AG09319 (cell line): ENCODE results near the gene RNF224.

Source experiments
- DNase-seq: peaks from one replicate; pipeline ENCODE4 v3.0.0-alpha.2; 2010; ENCODE audit warnings: low read depth; ENCODE audit errors: extremely low read depth
- TF ChIP-seq, protein P1 (sequence below): IDR thresholded peaks from 2 replicates; pipeline ENCODE4 v1.5.1; 2011; ENCODE audit warnings: low read depth, mild to moderate bottlenecking, inconsistent platforms, low read length, moderate library complexity

The RNF224 gene

DNA sequence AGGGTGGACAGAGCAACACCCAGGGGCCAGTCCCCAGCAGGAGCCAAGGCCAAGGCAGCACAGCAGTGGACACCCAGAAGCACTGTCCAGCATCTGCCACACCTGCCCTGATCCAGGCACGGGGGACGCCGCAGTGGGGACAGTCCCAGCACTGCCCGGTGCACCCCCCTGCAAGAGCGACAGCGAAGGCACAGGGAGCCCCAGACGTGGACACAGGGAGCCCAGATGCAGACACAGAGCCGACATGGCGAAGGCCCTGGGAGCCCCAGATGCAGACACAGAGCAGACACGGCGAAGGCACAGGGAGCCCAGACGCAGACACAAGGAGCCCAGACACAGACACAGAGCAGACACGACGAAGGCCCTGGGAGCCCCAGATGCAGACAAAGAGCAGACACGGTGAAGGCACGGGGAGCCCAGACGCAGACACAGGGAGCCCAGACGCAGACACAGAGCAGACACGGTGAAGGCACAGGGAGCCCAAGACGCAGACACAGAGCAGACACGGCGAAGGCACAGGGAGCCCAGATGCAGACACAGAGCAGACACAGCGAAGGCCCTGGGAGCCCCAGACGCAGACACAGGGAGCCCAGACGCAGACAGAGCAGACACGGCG lies 43.2 kb upstream of the RNF224 start:
- no peak for DNase-seq
- TF ChIP-seq, protein P1, sequence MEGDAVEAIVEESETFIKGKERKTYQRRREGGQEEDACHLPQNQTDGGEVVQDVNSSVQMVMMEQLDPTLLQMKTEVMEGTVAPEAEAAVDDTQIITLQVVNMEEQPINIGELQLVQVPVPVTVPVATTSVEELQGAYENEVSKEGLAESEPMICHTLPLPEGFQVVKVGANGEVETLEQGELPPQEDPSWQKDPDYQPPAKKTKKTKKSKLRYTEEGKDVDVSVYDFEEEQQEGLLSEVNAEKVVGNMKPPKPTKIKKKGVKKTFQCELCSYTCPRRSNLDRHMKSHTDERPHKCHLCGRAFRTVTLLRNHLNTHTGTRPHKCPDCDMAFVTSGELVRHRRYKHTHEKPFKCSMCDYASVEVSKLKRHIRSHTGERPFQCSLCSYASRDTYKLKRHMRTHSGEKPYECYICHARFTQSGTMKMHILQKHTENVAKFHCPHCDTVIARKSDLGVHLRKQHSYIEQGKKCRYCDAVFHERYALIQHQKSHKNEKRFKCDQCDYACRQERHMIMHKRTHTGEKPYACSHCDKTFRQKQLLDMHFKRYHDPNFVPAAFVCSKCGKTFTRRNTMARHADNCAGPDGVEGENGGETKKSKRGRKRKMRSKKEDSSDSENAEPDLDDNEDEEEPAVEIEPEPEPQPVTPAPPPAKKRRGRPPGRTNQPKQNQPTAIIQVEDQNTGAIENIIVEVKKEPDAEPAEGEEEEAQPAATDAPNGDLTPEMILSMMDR, result no peak

DNA sequence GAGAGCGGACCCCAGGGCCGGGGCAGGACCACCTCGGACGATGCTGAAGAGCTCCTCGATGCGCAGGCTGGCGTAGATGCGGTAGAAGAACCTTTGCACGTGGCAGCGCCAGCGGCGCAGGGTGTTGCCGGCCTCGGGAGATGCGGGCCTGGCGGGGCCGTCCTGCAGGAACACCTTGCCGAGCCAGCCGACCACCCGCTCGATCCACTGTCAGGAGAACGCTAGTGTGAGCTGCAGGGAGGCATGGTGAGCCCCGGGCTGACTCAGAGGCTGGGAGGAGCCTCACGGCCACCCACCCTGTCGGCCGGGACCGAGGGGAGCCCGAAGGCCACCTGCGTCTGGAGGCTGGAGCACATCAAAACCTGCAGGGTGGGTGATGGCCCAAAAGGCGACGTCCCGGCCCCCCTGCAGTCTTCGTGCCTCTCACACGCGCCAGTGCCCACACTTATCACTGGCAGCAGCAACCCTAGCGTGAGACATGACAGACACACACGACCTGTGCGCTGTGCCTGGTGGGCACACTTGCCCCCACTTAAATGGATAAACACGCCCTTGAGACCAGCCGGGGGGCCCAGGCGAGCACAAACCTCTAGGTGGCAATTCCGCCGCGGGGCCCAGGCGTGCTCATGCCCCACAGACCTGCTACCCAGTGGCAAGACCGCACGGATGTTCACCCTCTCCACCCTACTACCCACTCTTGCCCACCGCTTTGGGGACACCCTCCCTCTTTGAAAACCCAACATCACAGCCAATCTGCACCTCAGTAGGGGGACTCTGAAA lies 42.2 kb upstream of the RNF224 start:
- DNase-seq, result no peak
- TF ChIP-seq, protein P1, result no peak

- no peak for DNase-seq
- TF ChIP-seq, protein P1, result no peak
These were observed 41.4 kb upstream of the RNF224 start for GRCh38 chr9:137185921-137186320.

DNA sequence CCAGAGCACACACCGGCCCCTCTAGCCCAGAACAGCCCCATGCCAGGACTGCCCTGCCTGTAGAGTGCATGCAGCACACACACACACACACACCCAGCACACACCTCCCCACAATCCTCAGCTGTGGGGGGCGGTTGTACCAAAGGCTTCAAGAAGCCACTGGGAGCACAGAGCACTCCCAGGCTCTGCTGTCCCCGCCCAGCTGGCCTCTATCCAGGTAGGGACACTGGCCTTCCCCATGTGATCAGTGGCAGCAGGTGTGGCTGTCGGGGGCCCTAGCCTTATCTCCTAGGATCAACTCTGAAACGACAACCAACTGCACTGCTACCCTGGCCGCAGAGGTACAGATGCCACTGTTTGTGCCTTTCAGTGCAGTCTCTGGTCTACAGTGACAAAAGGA lies 40.9 kb upstream of the RNF224 start:
- TF ChIP-seq, protein P1, result no peak
- no peak for DNase-seq

DNA sequence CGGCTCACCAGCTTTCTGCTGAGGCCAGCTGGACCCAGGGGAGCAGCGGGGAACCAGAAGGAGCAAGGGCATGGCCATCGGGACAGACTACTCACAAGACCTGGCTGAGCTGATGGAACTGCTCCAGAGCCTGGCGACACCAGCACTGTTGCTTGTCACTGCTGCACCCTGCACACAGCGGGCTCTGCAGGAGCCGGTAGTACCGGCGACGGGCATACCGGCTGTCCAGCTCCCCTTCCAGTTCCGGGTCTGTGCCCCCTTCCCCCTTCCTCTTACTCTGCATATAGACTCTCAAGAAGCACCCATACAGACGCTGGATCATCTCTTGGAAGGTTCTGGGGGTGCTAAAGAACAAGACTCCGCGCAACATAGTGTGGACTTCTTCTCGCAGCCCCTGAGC lies 39.9 kb upstream of the RNF224 start:
- DNase-seq, result no peak
- TF ChIP-seq, protein P1, result no peak

GRCh38 chr9:137188086-137188489 lies 39.2 kb upstream of the RNF224 start:
- DNase-seq, result no peak
- TF ChIP-seq, protein P1, result no peak

- TF ChIP-seq, protein P1, result peak; percentile 47
- peak; percentile 78 for DNase-seq
These were observed 38.6 kb upstream of the RNF224 start, which contains the start of the genes ANAPC2 and SSNA1 for GRCh38 chr9:137188490-137189296. TSS of gene ANAPC2 (minus strand) at chr9:137188560. CDS start at chr9:137188532, 28 bp downstream. TSS of gene SSNA1 (plus strand) at chr9:137188676. CDS start at chr9:137188727, 51 bp downstream.
